K562 (cell line): ENCODE measurements around the gene TCF7. TPM values are rescaled to one million over a fixed set of nuclear protein-coding genes. Genes with fewer than 3 reads are reported as not detected.

Source experiments
- ATF2 ChIP-seq: sonication (generic); formaldehyde crosslinking; IDR thresholded peaks from 2 replicates; pipeline ENCODE4 v1.8.1; 2022; ENCODE audit warnings: missing genetic modification reagents
- BHLHE40 ChIP-seq: IDR thresholded peaks from 2 replicates; pipeline ENCODE4 v1.6.1; 2011; ENCODE audit warnings: low read length, improper control_type of control experiment
- CBX3 ChIP-seq, 2 experiments: IDR thresholded peaks; 1 replicate in 1 of 2; 2 replicates in 1 of 2; pipeline ENCODE4 v1.6.1; 2012; ENCODE audit warnings: inconsistent platforms in 2 of 2, low read length in 2 of 2, borderline replicate concordance in 1 of 2, control low read depth in 1 of 2
- CREM ChIP-seq: IDR thresholded peaks from 2 replicates; pipeline ENCODE4 v1.6.1; 2014; ENCODE audit warnings: antibody characterized with exemption, low read depth
- CSDE1 ChIP-seq, 2 experiments: fragments of 450-650 bp; IDR thresholded peaks; 2 replicates each; pipeline ENCODE4 v1.6.1; 2016; ENCODE audit warnings: mild to moderate bottlenecking in 1 of 2
- EP400 ChIP-seq: fragments of 450-650 bp; IDR thresholded peaks from 2 replicates; pipeline ENCODE4 v1.6.1; 2017; ENCODE audit warnings: antibody characterized with exemption, mild to moderate bottlenecking, moderate library complexity
- GATAD2A ChIP-seq: fragments of 450-650 bp; IDR thresholded peaks from 2 replicates; pipeline ENCODE4 v1.6.1; 2017
- HDAC6 ChIP-seq: IDR thresholded peaks from 2 replicates; pipeline ENCODE4 v1.6.1; 2012; ENCODE audit warnings: low read depth, mild to moderate bottlenecking, control low read depth, inconsistent platforms, low read length, moderate library complexity
- MAFG ChIP-seq: fragments of 450-650 bp; conservative IDR thresholded peaks from 2 replicates; pipeline ENCODE4 v1.6.1; 2016; ENCODE audit warnings: missing genetic modification characterization, missing compliant biosample characterization
- MEIS2 ChIP-seq: fragments of 450-650 bp; IDR thresholded peaks from 2 replicates; pipeline ENCODE4 v1.6.1; 2014; ENCODE audit warnings: mild to moderate bottlenecking; ENCODE audit not compliant: partially characterized antibody
- NCOA1 ChIP-seq: fragments of 450-650 bp; IDR thresholded peaks from 2 replicates; pipeline ENCODE4 v1.6.1; 2016; ENCODE audit warnings: low read depth
- NCOA6 ChIP-seq: fragments of 450-650 bp; IDR thresholded peaks from 2 replicates; pipeline ENCODE4 v1.6.1; 2017; ENCODE audit warnings: mild to moderate bottlenecking
- NONO ChIP-seq, 2 experiments: fragments of 200-400 bp in 1 of 2; fragments of 450-650 bp in 1 of 2; formaldehyde crosslinking in 1 of 2; IDR thresholded peaks; 2 replicates each; pipeline ENCODE4 v1.6.1; 2017; ENCODE audit warnings: low read depth in 2 of 2, mild to moderate bottlenecking in 2 of 2, moderate library complexity in 2 of 2, low read length in 1 of 2
- POLR3G ChIP-seq: IDR thresholded peaks from 2 replicates; pipeline ENCODE4 v1.6.1; 2011; ENCODE audit not compliant: insufficient read length, insufficient replicate concordance; ENCODE audit errors: extremely low read depth
- RAD21 ChIP-seq, 2 experiments: fragments of 250-450 bp in 1 of 2; fragments of 450-650 bp in 1 of 2; sonication (Bioruptor Pico) in 1 of 2; formaldehyde crosslinking in 1 of 2; IDR thresholded peaks in 1 of 2; conservative IDR thresholded peaks in 1 of 2; 2 replicates each; pipeline versions ENCODE4 v1.4.0 to v1.8.0; 2020 to 2022; ENCODE audit warnings: mild to moderate bottlenecking in 2 of 2, moderate library complexity in 1 of 2
- RB1 ChIP-seq: fragments of 450-650 bp; IDR thresholded peaks from 2 replicates; pipeline ENCODE4 v1.6.1; 2017; ENCODE audit warnings: low read depth, mild to moderate bottlenecking
- RFX1 ChIP-seq: fragments of 450-650 bp; IDR thresholded peaks from 2 replicates; pipeline ENCODE4 v1.6.1; 2016; ENCODE audit warnings: mild to moderate bottlenecking, moderate library complexity
- SETDB1 ChIP-seq: IDR thresholded peaks from one replicate; pipeline ENCODE4 v1.6.1; 2012; ENCODE audit warnings: low read length, control low read depth, inconsistent platforms
- SP1 ChIP-seq: sonication (generic); formaldehyde crosslinking; IDR thresholded peaks from 2 replicates; pipeline ENCODE4 v1.8.1; 2022; ENCODE audit warnings: mild to moderate bottlenecking, missing genetic modification reagents
- SPI1 ChIP-seq: IDR thresholded peaks from 2 replicates; pipeline ENCODE4 v1.6.1; 2011; ENCODE audit warnings: low read depth, low read length, control low read depth, borderline replicate concordance
- SUPT5H ChIP-seq: fragments of 450-650 bp; IDR thresholded peaks from 2 replicates; pipeline ENCODE4 v1.6.1; 2016
- VEZF1 ChIP-seq: fragments of 200-800 bp; sonication (Bioruptor generic); IDR thresholded peaks from 2 replicates; pipeline ENCODE4 v1.6.1; 2017; ENCODE audit warnings: missing genetic modification characterization, missing compliant biosample characterization
- polyA plus RNA-seq, 8 experiments: library from polyadenylated mRNA; depleted of rRNA in 4 of 8; stranded (reverse) in 5 of 8; unstranded in 3 of 8; fragments of >200 nt; fragmentation: Nextera tagmentation in 2 of 8; fragmentation: Illumina TruSeq in 1 of 8; extraction: Ambion mirVana in 2 of 8; extraction: Trizol in 1 of 8; gene quantifications; 2 replicates each; pipeline versions ENCODE4 v1.2.1 to v1.2.3, GENCODE V29; 2011 to 2014; ENCODE audit warnings: inconsistent platforms in 1 of 8, missing spikeins in 1 of 8
- total RNA-seq, 7 experiments: library from RNA; depleted of rRNA in 6 of 7; stranded (reverse); fragments of >200 nt in 6 of 7; fragmentation: Illumina TruSeq in 2 of 7; extraction: Trizol in 2 of 7; gene quantifications; 2 replicates each; pipeline versions ENCODE4 v1.2.1 to v1.2.3, GENCODE V29; 2011 to 2021; ENCODE audit warnings: low replicate concordance in 1 of 7
- TF ChIP-seq, protein P1 (sequence below): fragments of 250-450 bp; sonication (Bioruptor Pico); IDR thresholded peaks from 2 replicates; pipeline ENCODE4 v1.4.0; 2020; ENCODE audit warnings: mild to moderate bottlenecking, moderate library complexity
- TF ChIP-seq, protein P2 (sequence below): fragments of 250-450 bp; sonication (Bioruptor Pico); IDR thresholded peaks from 2 replicates; pipeline ENCODE4 v1.5.0; 2020; ENCODE audit warnings: mild to moderate bottlenecking, borderline replicate concordance

The TCF7 gene
- total and polyA plus RNA-seq, 9 of the 15 experiments (the other 6 are each of a cell fraction or from before 2014, with no cell fraction given): 1.6 to 14.9 (median 4.2) TPM

DNA sequence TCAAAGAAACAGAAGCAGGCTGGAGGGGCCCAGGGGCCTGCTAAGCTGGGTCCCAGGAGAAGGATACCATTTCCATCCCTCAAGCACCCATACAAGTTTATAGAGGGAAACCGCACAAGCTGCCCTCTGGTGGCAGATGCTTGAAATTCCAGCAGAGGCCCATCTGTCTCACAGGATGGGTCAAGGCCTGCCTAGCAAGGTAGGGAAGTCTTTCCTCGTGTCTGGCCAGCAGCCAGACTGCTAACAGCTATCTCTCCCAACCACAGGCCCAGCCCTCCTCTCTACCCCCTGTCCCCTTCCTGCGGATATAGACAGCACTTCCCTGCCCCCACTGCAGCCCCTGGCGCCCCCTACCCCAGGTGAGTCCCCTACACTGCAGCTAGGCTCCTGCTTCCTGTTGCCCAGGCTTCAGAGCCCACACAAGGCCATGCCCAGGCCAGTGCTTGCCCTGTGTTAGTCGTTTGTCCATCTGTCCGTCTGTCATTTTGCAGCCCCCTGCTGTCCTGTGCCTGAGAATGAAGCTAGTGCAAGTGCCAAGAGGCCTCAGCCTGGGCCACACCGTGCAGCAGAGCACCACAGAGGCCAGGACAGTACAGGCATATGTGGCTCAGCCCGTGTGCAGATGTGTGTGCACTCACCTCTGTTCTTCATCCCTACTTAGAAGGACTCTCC lies 26.2 kb downstream of the TCF7 start (continued):
- TF ChIP-seq, protein P1, sequence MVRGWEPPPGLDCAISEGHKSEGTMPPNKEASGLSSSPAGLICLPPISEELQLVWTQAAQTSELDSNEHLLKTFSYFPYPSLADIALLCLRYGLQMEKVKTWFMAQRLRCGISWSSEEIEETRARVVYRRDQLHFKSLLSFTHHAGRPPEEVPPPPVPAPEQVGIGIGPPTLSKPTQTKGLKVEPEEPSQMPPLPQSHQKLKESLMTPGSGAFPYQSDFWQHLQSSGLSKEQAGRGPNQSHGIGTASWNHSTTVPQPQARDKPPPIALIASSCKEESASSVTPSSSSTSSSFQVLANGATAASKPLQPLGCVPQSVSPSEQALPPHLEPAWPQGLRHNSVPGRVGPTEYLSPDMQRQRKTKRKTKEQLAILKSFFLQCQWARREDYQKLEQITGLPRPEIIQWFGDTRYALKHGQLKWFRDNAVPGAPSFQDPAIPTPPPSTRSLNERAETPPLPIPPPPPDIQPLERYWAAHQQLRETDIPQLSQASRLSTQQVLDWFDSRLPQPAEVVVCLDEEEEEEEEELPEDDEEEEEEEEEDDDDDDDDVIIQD (CRISPR knock-in tag): no peak
- TF ChIP-seq RFX1: no peak
- 0 out of 2 replicates have a peak, but pooled peaks have one; percentile 20 for TF ChIP-seq SUPT5H
- TF ChIP-seq SP1 (CRISPR knock-in tag): 0 out of 2 replicates have a peak, but pooled peaks have one; percentile 15
- TF ChIP-seq CSDE1 (IDR thresholded peaks at IDR 0.05): no peak
- TF ChIP-seq MAFG (tag): no peak
- no peak for TF ChIP-seq HDAC6
- TF ChIP-seq MEIS2: peak; percentile 29
- TF ChIP-seq VEZF1 (CRISPR knock-in tag): peak; percentile 23; the same call in 1 of the 2 replicates
- 0 out of 2 replicates have a peak, but pooled peaks have one; percentile 18 for TF ChIP-seq CREM
- peak; percentile 67; the same call in 1 of the 2 replicates for TF ChIP-seq RB1
- TF ChIP-seq BHLHE40: peak; percentile 85
- TF ChIP-seq ATF2 (CRISPR knock-in tag): no peak
- peak in 1 of 2 experiments; percentile 50; a peak in 2 of 3 replicates for TF ChIP-seq CBX3 (IDR thresholded peaks at IDR 0.05; ENCODE audit: borderline replicate concordance in 1 of 2, low read length in 2 of 2)
- TF ChIP-seq SPI1: peak; percentile 45; the same call in 1 of the 2 replicates
- peak; percentile 49 to 73 for TF ChIP-seq RAD21 (CRISPR knock-in tag; conservative IDR thresholded peaks at IDR 0.05 in 1 of 2, IDR thresholded peaks at IDR 0.05 in 1 of 2)
- TF ChIP-seq, protein P2, sequence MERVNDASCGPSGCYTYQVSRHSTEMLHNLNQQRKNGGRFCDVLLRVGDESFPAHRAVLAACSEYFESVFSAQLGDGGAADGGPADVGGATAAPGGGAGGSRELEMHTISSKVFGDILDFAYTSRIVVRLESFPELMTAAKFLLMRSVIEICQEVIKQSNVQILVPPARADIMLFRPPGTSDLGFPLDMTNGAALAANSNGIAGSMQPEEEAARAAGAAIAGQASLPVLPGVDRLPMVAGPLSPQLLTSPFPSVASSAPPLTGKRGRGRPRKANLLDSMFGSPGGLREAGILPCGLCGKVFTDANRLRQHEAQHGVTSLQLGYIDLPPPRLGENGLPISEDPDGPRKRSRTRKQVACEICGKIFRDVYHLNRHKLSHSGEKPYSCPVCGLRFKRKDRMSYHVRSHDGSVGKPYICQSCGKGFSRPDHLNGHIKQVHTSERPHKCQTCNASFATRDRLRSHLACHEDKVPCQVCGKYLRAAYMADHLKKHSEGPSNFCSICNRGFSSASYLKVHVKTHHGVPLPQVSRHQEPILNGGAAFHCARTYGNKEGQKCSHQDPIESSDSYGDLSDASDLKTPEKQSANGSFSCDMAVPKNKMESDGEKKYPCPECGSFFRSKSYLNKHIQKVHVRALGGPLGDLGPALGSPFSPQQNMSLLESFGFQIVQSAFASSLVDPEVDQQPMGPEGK: no peak
- TF ChIP-seq NCOA6: no peak
- TF ChIP-seq NONO (IDR thresholded peaks at IDR 0.05; ENCODE audit: low read depth in 2 of 2, low read length in 1 of 2): no peak
- TF ChIP-seq NCOA1: no peak
- no peak for TF ChIP-seq POLR3G
- TF ChIP-seq SETDB1: no peak
- TF ChIP-seq EP400: peak; percentile 55
- no peak for TF ChIP-seq GATAD2A
